ENCODE data around the gene PCSK2. TPM values are rescaled to one million over a fixed set of nuclear protein-coding genes. Genes with fewer than 3 reads are reported as not detected.

The PCSK2 gene
- total RNA-seq, 3 donors from 2014 or later (not counting 1 experiment from before 2014, with no cell fraction given): not detected

GRCh38 chr20:17417225-17417624, 190.4 kb downstream of the PCSK2 start:
- intact Hi-C loops (cut with micrococcal nuclease): no loop called here
- no peak for TF ChIP-seq CTCF (IDR thresholded peaks at IDR 0.05)
- H3K27me3 Mint-ChIP-seq (ENCODE audit: low read depth in 2 of 2): peaks cover 18 to 36% of the 10 kb centered on the region in 2 donors
- H3K36me3 Mint-ChIP-seq: peaks cover 6% of the 10 kb centered on the region
- ATAC-seq (no peak), DNase-seq (no peak)
- Histone ChIP-seq H3K9me3 (ENCODE audit: control insufficient read depth, insufficient read depth, low read length) (no peaks in the 10 kb centered on the region), H3K27ac (ENCODE audit: low read length) (no peak overlapping the region), H3K27me3 (ENCODE audit: control insufficient read depth, insufficient read depth, low read length) (no peaks in the 10 kb centered on the region), H3K4me1 (ENCODE audit: control insufficient read depth, insufficient read depth, low read length) (no peaks in the 10 kb centered on the region), H3K4me3 (ENCODE audit: low read length) (no peak overlapping the region), H3K36me3 (ENCODE audit: control insufficient read depth, insufficient read depth, low read length) (no peaks in the 10 kb centered on the region)
- no peak overlapping the region for H3K4me3 Mint-ChIP-seq
- peaks cover 0 to 3% of the 10 kb centered on the region in 2 donors for H3K9me3 Mint-ChIP-seq
- no peaks in the 10 kb centered on the region for H3K4me1 Mint-ChIP-seq
- 100% methylated on average over 1 of the region's 3 CpGs for WGBS (ENCODE audit: insufficient coverage)
- H3K27ac Mint-ChIP-seq: no peak overlapping the region

- no peak overlapping the region for H3K27ac ChIP-seq (ENCODE audit: low read length)
- no peaks in the 10 kb centered on the region for H3K9me3 ChIP-seq (ENCODE audit: control insufficient read depth, insufficient read depth, low read length)
- ATAC-seq (no peak), DNase-seq (no peak)
- Mint-ChIP-seq H3K27me3 (ENCODE audit: low read depth in 2 of 2) (peaks cover 19 to 49% of the 10 kb centered on the region in 2 donors), H3K4me1 (no peaks in the 10 kb centered on the region), H3K4me3 (no peak overlapping the region), H3K27ac (no peak overlapping the region), H3K36me3 (peaks cover 2% of the 10 kb centered on the region), H3K9me3 (peaks cover 0 to 3% of the 10 kb centered on the region in 2 donors)
- intact Hi-C loops (cut with micrococcal nuclease): no loop called here
- H3K36me3 ChIP-seq (ENCODE audit: control insufficient read depth, insufficient read depth, low read length): no peaks in the 10 kb centered on the region
- TF ChIP-seq CTCF (IDR thresholded peaks at IDR 0.05): no peak
- WGBS (ENCODE audit: insufficient coverage): 47% methylated on average over 4 of the region's 4 CpGs
- H3K4me1 ChIP-seq (ENCODE audit: control insufficient read depth, insufficient read depth, low read length): no peaks in the 10 kb centered on the region
- no peaks in the 10 kb centered on the region for H3K27me3 ChIP-seq (ENCODE audit: control insufficient read depth, insufficient read depth, low read length)
- no peak overlapping the region for H3K4me3 ChIP-seq (ENCODE audit: low read length)
These were observed 191.9 kb downstream of the PCSK2 start for GRCh38 chr20:17418737-17419136.

GRCh38 chr20:17419479-17420041, 192.7 kb downstream of the PCSK2 start:
- H3K27me3 ChIP-seq (ENCODE audit: control insufficient read depth, insufficient read depth, low read length): no peaks in the 10 kb centered on the region
- DNase-seq: no peak
- whole genome bisulfite sequencing (ENCODE audit: insufficient coverage): 56% methylated on average over 2 of the region's 3 CpGs
- no peak for TF ChIP-seq CTCF (IDR thresholded peaks at IDR 0.05)
- Mint-ChIP-seq H3K36me3 (no peaks in the 10 kb centered on the region), H3K27me3 (ENCODE audit: low read depth in 2 of 2) (peaks cover 15 to 51% of the 10 kb centered on the region in 2 donors), H3K9me3 (no peaks in the 10 kb centered on the region), H3K27ac (no peak overlapping the region), H3K4me1 (no peaks in the 10 kb centered on the region), H3K4me3 (no peak overlapping the region)
- H3K27ac ChIP-seq (ENCODE audit: low read length): no peak overlapping the region
- no peaks in the 10 kb centered on the region for H3K36me3 ChIP-seq (ENCODE audit: control insufficient read depth, insufficient read depth, low read length)
- ATAC-seq: no peak
- H3K4me1 ChIP-seq (ENCODE audit: control insufficient read depth, insufficient read depth, low read length): no peaks in the 10 kb centered on the region
- no peaks in the 10 kb centered on the region for H3K9me3 ChIP-seq (ENCODE audit: control insufficient read depth, insufficient read depth, low read length)
- intact Hi-C loops (cut with micrococcal nuclease): no loop called here
- H3K4me3 ChIP-seq (ENCODE audit: low read length): no peak overlapping the region

- no peaks in the 10 kb centered on the region for H3K27me3 ChIP-seq (ENCODE audit: control insufficient read depth, insufficient read depth, low read length)
- peaks cover 15 to 57% of the 10 kb centered on the region in 2 donors for H3K27me3 Mint-ChIP-seq (ENCODE audit: low read depth in 2 of 2)
- H3K36me3 Mint-ChIP-seq: no peaks in the 10 kb centered on the region
- no CpG with 5 or more reads among the region's 1 CpG for WGBS (ENCODE audit: insufficient coverage)
- H3K36me3 ChIP-seq (ENCODE audit: control insufficient read depth, insufficient read depth, low read length): no peaks in the 10 kb centered on the region
- DNase-seq: no peak
- no peak for TF ChIP-seq CTCF (IDR thresholded peaks at IDR 0.05)
- no peak for ATAC-seq
- no peaks in the 10 kb centered on the region for H3K9me3 Mint-ChIP-seq
- no peak overlapping the region for H3K27ac ChIP-seq (ENCODE audit: low read length)
- no peaks in the 10 kb centered on the region for H3K4me1 Mint-ChIP-seq
- H3K9me3 ChIP-seq (ENCODE audit: control insufficient read depth, insufficient read depth, low read length): no peaks in the 10 kb centered on the region
- H3K4me3 ChIP-seq (ENCODE audit: low read length): no peak overlapping the region
- intact Hi-C loops (cut with micrococcal nuclease): no loop called here
- no peak overlapping the region for H3K4me3 Mint-ChIP-seq
- H3K27ac Mint-ChIP-seq: no peak overlapping the region
- H3K4me1 ChIP-seq (ENCODE audit: control insufficient read depth, insufficient read depth, low read length): no peaks in the 10 kb centered on the region
These were observed 194.7 kb downstream of the PCSK2 start for GRCh38 chr20:17421493-17421892.
